DND-41 (cell line): ENCODE data around the gene WDTC1.
A peak's percentile ranks its signal among the peaks of the same experiment; 100 is the strongest.

ENCODE experiments used
- ATAC-seq: fragments of 200-7000 bp; cut with Tn5 transposase; 3 replicates; pipeline ENCODE4 v1.9.1; 2021; ENCODE audit warnings: low read depth; ENCODE audit not compliant: insufficient read depth
- DNase-seq: peaks from one replicate; pipeline ENCODE4 v3.0.0-alpha.2; 2020
- H2AFZ ChIP-seq: 2 replicates; pipeline ENCODE4 v1.6.0; 2012; ENCODE audit warnings: low read depth, low read length
- H3K27ac ChIP-seq: 2 replicates; pipeline ENCODE4 v1.5.1; 2012; ENCODE audit warnings: low read length, inconsistent platforms
- H3K27me3 ChIP-seq: fragments of 200-600 bp; sonication (generic); 2 replicates; pipeline ENCODE4 v1.6.0; 2012; ENCODE audit warnings: low read length, mild to moderate bottlenecking, inconsistent platforms; ENCODE audit not compliant: insufficient read depth, poor library complexity
- H3K36me3 ChIP-seq: 2 replicates; pipeline ENCODE4 v1.5.1; 2012; ENCODE audit warnings: low read length, inconsistent platforms; ENCODE audit not compliant: insufficient read depth
- H3K4me1 ChIP-seq: 2 replicates; pipeline ENCODE4 v1.5.1; 2012; ENCODE audit warnings: mild to moderate bottlenecking, low read length; ENCODE audit not compliant: insufficient read depth
- H3K4me2 ChIP-seq: 2 replicates; pipeline ENCODE4 v1.6.0; 2012; ENCODE audit warnings: mild to moderate bottlenecking, moderate library complexity, low read length, inconsistent platforms; ENCODE audit not compliant: insufficient read depth
- H3K4me3 ChIP-seq, 2 experiments: fragments of 200-600 bp in 1 of 2; shearing (Covaris generic) in 1 of 2; 2 replicates each; pipeline ENCODE4 v1.5.1; 2012 to 2016; ENCODE audit warnings: inconsistent platforms in 2 of 2, low read length in 2 of 2, mild to moderate bottlenecking in 2 of 2, low read depth in 1 of 2, moderate library complexity in 1 of 2
- H3K79me2 ChIP-seq: 2 replicates; pipeline ENCODE4 v1.6.0; 2012; ENCODE audit warnings: low read length, inconsistent platforms; ENCODE audit not compliant: insufficient read depth
- H3K9ac ChIP-seq: 2 replicates; pipeline ENCODE4 v1.6.0; 2012; ENCODE audit warnings: low read depth, mild to moderate bottlenecking, inconsistent platforms, low read length, moderate library complexity
- H3K9me3 ChIP-seq: 2 replicates; pipeline ENCODE4 v1.5.1; 2012; ENCODE audit warnings: low read length, moderate library complexity, mild to moderate bottlenecking, inconsistent platforms; ENCODE audit not compliant: insufficient read depth, severe bottlenecking
- H4K20me1 ChIP-seq: 2 replicates; pipeline ENCODE4 v1.6.0; 2012; ENCODE audit warnings: low read length; ENCODE audit not compliant: insufficient read depth
- EZH2 ChIP-seq: IDR thresholded peaks from 3 replicates; pipeline ENCODE4 v1.6.1; 2012; ENCODE audit warnings: borderline replicate concordance, low read depth, mild to moderate bottlenecking, moderate library complexity, low read length, inconsistent platforms; ENCODE audit not compliant: severe bottlenecking
- TF ChIP-seq, protein P1 (sequence below): IDR thresholded peaks from 2 replicates; pipeline ENCODE4 v1.5.1; 2012; ENCODE audit warnings: borderline replicate concordance, low read length, moderate library complexity, mild to moderate bottlenecking; ENCODE audit not compliant: poor library complexity, severe bottlenecking; ENCODE audit errors: extremely low read depth

Gene WDTC1

DNA sequence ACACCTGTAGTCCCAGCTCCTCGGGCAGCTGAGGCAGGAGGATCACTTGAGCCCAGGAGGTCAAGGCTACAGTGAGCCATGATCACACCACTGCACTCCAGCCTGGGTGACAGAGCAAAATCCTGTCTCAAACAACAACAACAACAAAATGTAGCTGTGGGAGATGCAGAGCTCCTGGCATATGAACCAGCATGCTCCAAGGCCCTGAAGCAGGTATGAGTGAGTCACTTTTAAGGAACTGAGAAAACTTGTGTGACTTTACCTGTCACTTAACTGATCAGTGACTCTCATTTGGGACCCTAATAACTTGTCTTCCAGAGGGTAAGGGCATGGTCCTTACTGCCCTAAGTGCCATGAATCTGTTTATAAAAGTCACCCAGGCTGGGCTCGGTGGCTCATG is 68.2 kb downstream of the WDTC1 start:
- H3K4me1 ChIP-seq = no peaks in the 10 kb centered on the region
- DNase-seq (no peak), ATAC-seq (no peak)
- H3K36me3 ChIP-seq = peaks cover 52% of the 10 kb centered on the region
- H3K9ac ChIP-seq = no peak overlapping the region
- H2AFZ ChIP-seq = no peak overlapping the region
- no peak overlapping the region for H3K27ac ChIP-seq
- H3K79me2 ChIP-seq = no peaks in the 10 kb centered on the region
- TF ChIP-seq EZH2 = no peak
- TF ChIP-seq, protein P1, sequence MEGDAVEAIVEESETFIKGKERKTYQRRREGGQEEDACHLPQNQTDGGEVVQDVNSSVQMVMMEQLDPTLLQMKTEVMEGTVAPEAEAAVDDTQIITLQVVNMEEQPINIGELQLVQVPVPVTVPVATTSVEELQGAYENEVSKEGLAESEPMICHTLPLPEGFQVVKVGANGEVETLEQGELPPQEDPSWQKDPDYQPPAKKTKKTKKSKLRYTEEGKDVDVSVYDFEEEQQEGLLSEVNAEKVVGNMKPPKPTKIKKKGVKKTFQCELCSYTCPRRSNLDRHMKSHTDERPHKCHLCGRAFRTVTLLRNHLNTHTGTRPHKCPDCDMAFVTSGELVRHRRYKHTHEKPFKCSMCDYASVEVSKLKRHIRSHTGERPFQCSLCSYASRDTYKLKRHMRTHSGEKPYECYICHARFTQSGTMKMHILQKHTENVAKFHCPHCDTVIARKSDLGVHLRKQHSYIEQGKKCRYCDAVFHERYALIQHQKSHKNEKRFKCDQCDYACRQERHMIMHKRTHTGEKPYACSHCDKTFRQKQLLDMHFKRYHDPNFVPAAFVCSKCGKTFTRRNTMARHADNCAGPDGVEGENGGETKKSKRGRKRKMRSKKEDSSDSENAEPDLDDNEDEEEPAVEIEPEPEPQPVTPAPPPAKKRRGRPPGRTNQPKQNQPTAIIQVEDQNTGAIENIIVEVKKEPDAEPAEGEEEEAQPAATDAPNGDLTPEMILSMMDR = no peak
- no peak overlapping the region for H3K4me3 ChIP-seq
- H4K20me1 ChIP-seq = peaks cover 4% of the 10 kb centered on the region; the same call in 1 of the 2 replicates
- H3K9me3 ChIP-seq = no peaks in the 10 kb centered on the region
- no peaks in the 10 kb centered on the region for H3K27me3 ChIP-seq
- no peak overlapping the region for H3K4me2 ChIP-seq

DNA sequence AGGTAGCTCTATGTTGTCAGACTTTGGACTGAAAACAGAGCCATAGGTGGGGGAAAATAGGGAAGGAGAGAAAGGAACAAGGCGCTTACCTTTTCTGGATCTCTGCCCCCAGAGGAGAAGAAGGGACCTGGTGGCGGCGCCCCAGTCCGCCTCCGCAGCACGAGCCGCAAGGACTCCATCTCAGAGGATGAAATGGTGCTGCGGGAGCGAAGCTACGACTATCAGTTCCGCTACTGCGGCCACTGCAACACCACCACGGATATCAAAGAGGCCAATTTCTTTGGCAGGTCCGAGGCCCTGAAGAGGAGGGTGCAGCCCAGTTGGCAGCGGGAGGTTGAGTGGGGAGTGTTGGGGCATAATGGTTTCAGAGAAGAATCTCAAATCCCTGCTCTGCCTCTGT is 69.1 kb downstream of the WDTC1 start:
- Histone ChIP-seq H3K4me2 (no peak overlapping the region), H3K9me3 (no peaks in the 10 kb centered on the region), H3K27me3 (no peaks in the 10 kb centered on the region), H3K27ac (no peak overlapping the region), H3K4me1 (no peaks in the 10 kb centered on the region), H3K79me2 (no peaks in the 10 kb centered on the region), H3K9ac (no peak overlapping the region), H3K4me3 (no peak overlapping the region), H4K20me1 (peaks cover 4% of the 10 kb centered on the region; the same call in 1 of the 2 replicates), H2AFZ (no peak overlapping the region), H3K36me3 (peaks cover 43% of the 10 kb centered on the region)
- ATAC-seq = no peak
- no peak for DNase-seq
- TF ChIP-seq EZH2 = no peak

DNA sequence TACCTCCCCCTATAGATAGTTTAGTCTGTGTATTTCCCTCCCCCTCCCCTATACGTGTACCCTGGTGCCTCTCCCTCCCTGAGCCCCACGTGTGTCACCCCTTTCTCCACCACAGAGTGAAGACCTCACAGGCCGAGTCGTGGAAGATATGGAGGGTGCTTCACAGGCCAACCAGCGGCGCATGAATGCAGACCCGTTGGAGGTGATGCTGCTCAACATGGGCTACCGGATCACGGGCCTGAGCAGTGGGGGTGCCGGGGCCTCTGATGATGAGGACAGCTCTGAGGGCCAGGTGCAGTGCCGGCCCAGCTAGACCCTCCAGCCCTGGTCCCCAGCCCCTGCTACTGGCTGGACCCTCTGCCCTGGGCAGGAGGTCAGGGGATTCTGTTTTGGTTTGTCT is 71.6 kb downstream of the WDTC1 start:
- DNase-seq (no peak), ATAC-seq (no peak)
- H3K9me3 ChIP-seq = no peaks in the 10 kb centered on the region
- no peaks in the 10 kb centered on the region for H4K20me1 ChIP-seq
- no peak overlapping the region for H3K27ac ChIP-seq
- H3K4me1 ChIP-seq = no peaks in the 10 kb centered on the region
- peaks cover 23% of the 10 kb centered on the region for H3K36me3 ChIP-seq
- no peaks in the 10 kb centered on the region for H3K27me3 ChIP-seq
- no peak for TF ChIP-seq EZH2
- TF ChIP-seq, protein P1 = no peak
- H3K4me3 ChIP-seq = no peak overlapping the region
- H3K9ac ChIP-seq = no peak overlapping the region
- no peak overlapping the region for H3K4me2 ChIP-seq
- H3K79me2 ChIP-seq = no peaks in the 10 kb centered on the region
- no peak overlapping the region for H2AFZ ChIP-seq

DNA sequence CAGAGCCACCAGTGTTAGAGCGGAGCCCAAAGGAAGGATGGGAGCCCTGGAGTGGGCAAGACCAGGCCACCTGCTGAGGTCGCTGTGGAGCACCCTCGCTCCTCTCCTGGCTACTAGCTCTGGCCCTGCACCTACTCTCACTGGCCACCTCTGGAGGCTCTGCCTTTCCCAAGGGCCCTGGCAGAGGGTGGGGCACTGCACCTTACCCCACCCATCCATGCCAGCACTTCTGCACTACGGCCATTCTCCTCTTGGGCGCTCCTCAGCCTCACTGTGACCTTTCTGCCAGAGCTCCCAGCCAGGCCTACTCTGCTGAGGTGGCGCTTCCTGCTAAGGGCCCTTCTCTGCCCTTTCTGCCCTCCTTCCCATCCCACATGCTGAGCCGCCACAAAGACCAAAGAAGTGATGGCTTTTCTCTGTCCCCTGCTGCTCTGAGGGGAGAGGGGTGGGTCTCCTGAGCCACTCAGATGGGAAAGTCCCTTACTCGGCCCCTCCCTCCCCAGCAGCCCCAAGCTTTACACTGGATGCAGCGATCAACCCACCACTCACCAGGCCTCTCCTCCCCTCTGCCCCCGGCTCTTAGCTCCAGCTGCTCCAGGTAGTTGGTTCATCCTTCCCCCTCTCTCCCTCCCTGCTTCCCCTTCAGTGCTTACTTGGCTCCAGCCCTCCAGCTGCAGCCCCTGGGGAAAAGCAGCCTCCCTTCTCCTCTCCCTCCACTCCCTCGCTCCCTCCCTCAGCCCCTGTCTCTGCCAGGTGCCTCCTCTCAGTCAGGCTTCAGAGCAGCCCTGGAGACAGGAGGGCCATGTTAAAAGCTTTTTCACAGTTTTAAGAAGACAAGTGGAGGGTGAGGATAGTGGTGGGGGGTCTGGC is 72.7 kb downstream of the WDTC1 start:
- no peaks in the 10 kb centered on the region for H4K20me1 ChIP-seq
- ATAC-seq (peak; percentile 35; the same call in 1 of the 3 replicates), DNase-seq (no peak)
- no peaks in the 10 kb centered on the region for H3K27me3 ChIP-seq
- TF ChIP-seq, protein P1 = no peak
- no peak for TF ChIP-seq EZH2
- H3K36me3 ChIP-seq = peaks cover 12% of the 10 kb centered on the region
- H2AFZ ChIP-seq = no peak overlapping the region
- H3K4me3 ChIP-seq = no peak overlapping the region
- no peaks in the 10 kb centered on the region for H3K79me2 ChIP-seq
- no peak overlapping the region for H3K4me2 ChIP-seq
- no peaks in the 10 kb centered on the region for H3K4me1 ChIP-seq
- H3K9me3 ChIP-seq = no peaks in the 10 kb centered on the region
- no peak overlapping the region for H3K27ac ChIP-seq
- no peak overlapping the region for H3K9ac ChIP-seq
